ENCODE data around the gene NAALADL2. TPM values are rescaled to one million over a fixed set of nuclear protein-coding genes. Genes with fewer than 3 reads are reported as not detected.

NAALADL2 gene
- total RNA-seq, 1 donor: 54.5 TPM

GRCh38 chr3:175193815-175194518 is 334.8 kb downstream of the NAALADL2 start:
- TF ChIP-seq CTCF (IDR thresholded peaks at IDR 0.05; ENCODE audit: insufficient read depth, low read length): no peak
- DNase-seq (ENCODE audit: low read depth): peak; percentile 53

GRCh38 chr3:175198991-175199783 is 340.1 kb downstream of the NAALADL2 start:
- no peak for TF ChIP-seq CTCF (IDR thresholded peaks at IDR 0.05; ENCODE audit: insufficient read depth, low read length)

More at GRCh38 chr3:175193815-175194518, 334.8 kb downstream of the NAALADL2 start:
- no peak overlapping the region for H3K4me3 ChIP-seq (ENCODE audit: low read depth, low read length)

GRCh38 chr3:175199961-175200360 is 340.8 kb downstream of the NAALADL2 start:
- no peak for TF ChIP-seq CTCF (IDR thresholded peaks at IDR 0.05; ENCODE audit: insufficient read depth, low read length)
- H3K4me3 ChIP-seq (ENCODE audit: low read depth, low read length): no peak overlapping the region
- no peak for DNase-seq (ENCODE audit: low read depth)

More at GRCh38 chr3:175198991-175199783, 340.1 kb downstream of the NAALADL2 start:
- DNase-seq (ENCODE audit: low read depth): no peak
- no peak overlapping the region for H3K4me3 ChIP-seq (ENCODE audit: low read depth, low read length)

- peak; percentile 20 for DNase-seq (ENCODE audit: low read depth)
- TF ChIP-seq CTCF (IDR thresholded peaks at IDR 0.05; ENCODE audit: insufficient read depth, low read length): no peak
- no peak overlapping the region for H3K4me3 ChIP-seq (ENCODE audit: low read depth, low read length)
Measured at GRCh38 chr3:175200391-175201095, 341.4 kb downstream of the NAALADL2 start.

- no peak for TF ChIP-seq CTCF (IDR thresholded peaks at IDR 0.05; ENCODE audit: insufficient read depth, low read length)
- DNase-seq (ENCODE audit: low read depth): no peak
- no peak overlapping the region for H3K4me3 ChIP-seq (ENCODE audit: low read depth, low read length)
Measured at GRCh38 chr3:175207361-175207760, 348.2 kb downstream of the NAALADL2 start.

GRCh38 chr3:175208326-175208725 is 349.2 kb downstream of the NAALADL2 start:
- TF ChIP-seq CTCF (IDR thresholded peaks at IDR 0.05; ENCODE audit: insufficient read depth, low read length): no peak
- H3K4me3 ChIP-seq (ENCODE audit: low read depth, low read length): no peak overlapping the region
- no peak for DNase-seq (ENCODE audit: low read depth)

Data from fibroblast of the aortic adventitia (primary cell).